H1 (cell line): Measurements from ENCODE around the gene PRKD3.

Experiments
- BRCA1 ChIP-seq: IDR thresholded peaks from 2 replicates; pipeline ENCODE4 v1.6.1; 2012; ENCODE audit warnings: low read depth, low read length, improper control_type of control experiment
- GTF2F1 ChIP-seq: IDR thresholded peaks from 2 replicates; pipeline ENCODE4 v1.6.1; 2012; ENCODE audit warnings: low read depth, low read length, improper control_type of control experiment, borderline replicate concordance
- POLR2AphosphoS5 ChIP-seq: IDR thresholded peaks from 2 replicates; pipeline ENCODE4 v1.6.1; 2011; ENCODE audit warnings: low read depth, low read length
- TF ChIP-seq, protein P1 (sequence below), 3 experiments: IDR thresholded peaks; 1 replicate in 2 of 3; 2 replicates in 1 of 3; pipeline versions ENCODE4 v1.5.1 to v1.6.1; 2011; ENCODE audit warnings: low read length in 3 of 3, mild to moderate bottlenecking in 3 of 3, inconsistent platforms in 2 of 3, low read depth in 1 of 3, moderate library complexity in 1 of 3; ENCODE audit not compliant: insufficient read depth in 1 of 3; ENCODE audit errors: control extremely low read depth in 1 of 3

DNA sequence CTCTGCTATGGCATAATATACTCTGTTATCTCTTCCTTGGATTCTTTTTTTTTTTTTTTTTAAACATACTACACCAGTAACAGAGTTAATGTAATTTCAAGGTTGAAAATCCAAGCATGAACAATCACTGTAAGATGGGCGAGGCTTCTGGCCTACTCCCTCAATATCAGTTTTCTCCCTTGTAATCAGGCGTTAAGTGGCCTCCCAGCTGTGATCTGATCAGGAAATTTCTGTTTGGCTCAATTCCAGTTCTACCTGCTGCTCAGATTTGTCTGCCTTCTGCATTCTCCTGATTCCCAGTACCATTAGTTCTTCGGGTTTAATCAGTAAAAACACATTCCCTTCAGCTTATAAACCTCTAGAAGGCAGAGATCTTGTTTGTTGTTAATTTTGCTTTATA lies 18.6 kb downstream of the PRKD3 start:
- TF ChIP-seq GTF2F1, result no peak
- TF ChIP-seq, protein P1, sequence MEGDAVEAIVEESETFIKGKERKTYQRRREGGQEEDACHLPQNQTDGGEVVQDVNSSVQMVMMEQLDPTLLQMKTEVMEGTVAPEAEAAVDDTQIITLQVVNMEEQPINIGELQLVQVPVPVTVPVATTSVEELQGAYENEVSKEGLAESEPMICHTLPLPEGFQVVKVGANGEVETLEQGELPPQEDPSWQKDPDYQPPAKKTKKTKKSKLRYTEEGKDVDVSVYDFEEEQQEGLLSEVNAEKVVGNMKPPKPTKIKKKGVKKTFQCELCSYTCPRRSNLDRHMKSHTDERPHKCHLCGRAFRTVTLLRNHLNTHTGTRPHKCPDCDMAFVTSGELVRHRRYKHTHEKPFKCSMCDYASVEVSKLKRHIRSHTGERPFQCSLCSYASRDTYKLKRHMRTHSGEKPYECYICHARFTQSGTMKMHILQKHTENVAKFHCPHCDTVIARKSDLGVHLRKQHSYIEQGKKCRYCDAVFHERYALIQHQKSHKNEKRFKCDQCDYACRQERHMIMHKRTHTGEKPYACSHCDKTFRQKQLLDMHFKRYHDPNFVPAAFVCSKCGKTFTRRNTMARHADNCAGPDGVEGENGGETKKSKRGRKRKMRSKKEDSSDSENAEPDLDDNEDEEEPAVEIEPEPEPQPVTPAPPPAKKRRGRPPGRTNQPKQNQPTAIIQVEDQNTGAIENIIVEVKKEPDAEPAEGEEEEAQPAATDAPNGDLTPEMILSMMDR (IDR thresholded peaks at IDR 0.05; ENCODE audit: control extremely low read depth in 1 of 3, insufficient read depth in 1 of 3, low read depth in 1 of 3, low read length in 3 of 3), result no peak
- no peak for TF ChIP-seq POLR2AphosphoS5
- no peak for TF ChIP-seq BRCA1
